HL-60/S4 treated with phorbol 12-myristate 13-acetate at 8.2 ng/mL for 4 days and 3 days (cell line): Measurements from ENCODE around the gene SGSM2.

ENCODE experiments used
- in situ Hi-C: fragments of 300-500 bp; cut with MboI; formaldehyde crosslinking; loops from 2 replicates; pipeline ENCODE4 v1.15.0; 2022; ENCODE audit warnings: low sequenced_read_pairs

SGSM2 gene

DNA sequence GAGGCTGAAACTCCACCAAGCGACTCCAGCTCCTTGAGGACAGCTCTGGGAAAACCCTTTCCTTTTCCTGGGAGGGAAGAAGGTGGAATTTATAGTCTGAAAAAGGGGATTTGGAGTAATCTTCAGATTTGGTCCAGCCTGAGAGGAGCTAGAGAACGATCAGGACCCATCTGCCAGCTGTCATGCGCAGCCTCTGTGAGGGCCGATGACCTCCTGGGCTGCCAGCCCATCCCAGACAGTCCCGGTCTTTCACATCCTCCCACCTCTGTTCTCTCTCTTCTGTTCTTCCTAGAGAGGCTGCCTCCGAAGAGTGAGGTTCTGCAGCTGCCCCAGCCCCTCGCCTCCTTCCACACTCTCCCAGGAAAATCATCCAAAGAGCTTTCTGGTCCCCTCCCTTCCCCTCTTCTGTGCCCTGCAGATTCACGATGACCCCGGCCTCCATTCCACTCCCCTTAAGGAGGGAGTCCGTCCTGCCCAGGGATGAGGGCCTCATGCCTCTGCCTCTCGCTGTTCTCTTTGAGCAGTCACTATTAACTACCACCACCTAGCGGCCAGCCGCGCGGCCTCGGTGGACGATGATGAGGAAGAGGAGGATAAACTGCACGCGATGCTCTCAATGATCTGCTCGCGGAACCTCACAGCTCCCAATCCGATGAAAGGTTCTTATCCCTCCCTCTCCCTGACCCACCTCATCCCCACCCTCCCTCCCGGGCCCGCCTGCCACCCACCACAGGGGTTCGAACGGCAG is 29.6 kb downstream of the SGSM2 start:
- in situ Hi-C loops: no loop called here

DNA sequence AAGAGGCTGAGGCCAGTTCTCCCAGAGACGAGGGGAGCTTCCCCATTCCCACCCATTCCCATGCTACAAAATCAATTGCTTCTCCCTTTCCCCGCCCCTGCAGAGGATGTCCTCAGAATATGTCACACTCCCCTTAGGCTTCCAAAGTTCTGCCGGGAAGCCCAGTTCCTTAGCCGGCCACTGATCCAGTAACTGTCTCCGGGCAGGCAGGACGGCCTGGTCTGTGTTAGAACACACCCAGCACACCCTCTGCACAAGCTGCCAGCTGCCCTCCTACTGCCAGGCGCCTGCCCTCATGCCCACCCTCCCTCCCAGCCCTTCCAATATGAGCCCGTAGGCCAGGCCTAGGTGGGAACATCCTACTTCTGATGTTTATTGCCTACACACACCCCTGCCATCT is 31.1 kb downstream of the SGSM2 start:
- in situ Hi-C loops: no loop called here

DNA sequence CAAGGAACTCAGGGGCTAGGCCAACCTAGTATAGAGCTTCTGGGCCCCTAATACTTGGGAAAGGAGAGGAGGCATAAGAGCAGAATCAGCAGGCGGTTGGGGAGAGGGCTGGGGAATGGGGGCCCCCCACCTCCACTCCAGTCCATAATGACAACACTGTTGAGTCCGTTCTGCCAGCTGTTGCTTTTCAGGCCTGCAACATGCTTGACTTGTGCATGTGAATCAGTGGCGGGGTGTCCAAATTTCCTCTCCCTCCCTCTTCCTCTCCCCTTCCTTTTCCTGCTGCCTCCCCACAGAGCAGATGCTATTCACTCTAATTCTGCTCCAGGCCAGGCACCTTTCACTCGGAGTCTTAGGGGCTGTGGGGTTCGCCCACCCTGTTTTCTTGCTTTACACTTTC is 31.7 kb downstream of the SGSM2 start:
- in situ Hi-C loops: no loop called here

DNA sequence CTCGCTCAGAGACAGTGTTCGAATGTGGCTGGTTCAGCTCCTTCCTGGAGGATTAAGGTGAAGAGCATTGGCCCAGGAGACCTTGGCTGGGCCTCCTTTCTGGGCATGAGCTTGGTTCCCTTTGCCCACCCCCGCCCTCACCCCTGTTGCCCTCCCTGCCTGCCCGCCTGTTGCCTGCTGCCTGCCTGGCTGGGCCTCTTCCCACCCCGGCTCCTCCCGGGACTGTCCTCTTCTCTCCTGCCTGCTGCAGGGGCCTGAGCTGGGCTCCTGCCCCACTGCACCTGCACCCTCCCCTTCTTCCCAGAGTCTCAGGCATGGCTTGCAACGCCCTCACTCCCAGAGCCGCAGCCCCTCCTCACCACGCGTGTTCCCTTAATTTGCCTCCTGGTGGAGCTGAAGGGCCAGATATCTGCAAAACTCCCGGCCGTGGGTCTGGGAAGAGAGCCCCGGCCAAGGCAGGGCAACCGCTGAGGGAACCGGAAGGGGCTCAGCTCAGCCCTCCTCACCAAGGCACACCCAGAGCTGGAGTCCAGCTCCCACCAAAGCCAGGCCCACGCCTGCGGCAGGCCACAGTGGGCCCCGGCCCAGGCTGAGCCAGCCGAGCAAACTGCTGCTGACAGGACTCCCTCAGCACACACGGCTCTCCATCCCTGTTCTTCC is 32.4 kb downstream of the SGSM2 start:
- in situ Hi-C loops: loop anchor here (10.0 kb wide), 1 partner anchor 55 kb away; no protein-coding TSS in a partner anchor

DNA sequence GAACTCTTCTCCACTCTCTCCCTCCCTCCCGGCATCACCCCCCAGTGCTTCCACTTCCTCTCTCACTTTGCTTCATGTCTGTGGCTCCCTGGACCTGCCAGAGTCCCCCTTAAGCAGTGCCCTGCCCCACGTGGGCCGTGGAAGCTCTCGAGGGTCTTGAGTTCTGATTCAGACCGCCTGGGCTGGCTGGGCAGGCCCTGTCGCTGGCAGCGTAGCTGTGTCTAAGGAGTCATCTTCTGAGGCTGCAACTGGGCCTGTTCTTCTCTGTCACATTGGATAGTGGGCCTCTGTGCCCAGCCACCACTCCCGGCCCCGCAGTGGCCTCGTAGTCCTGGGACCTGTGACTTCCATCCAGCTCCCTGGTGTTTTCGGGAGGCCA is 32.9 kb downstream of the SGSM2 start:
- in situ Hi-C loops: loop anchor here (10.0 kb wide), 1 partner anchor 55 kb away; no protein-coding TSS in a partner anchor

DNA sequence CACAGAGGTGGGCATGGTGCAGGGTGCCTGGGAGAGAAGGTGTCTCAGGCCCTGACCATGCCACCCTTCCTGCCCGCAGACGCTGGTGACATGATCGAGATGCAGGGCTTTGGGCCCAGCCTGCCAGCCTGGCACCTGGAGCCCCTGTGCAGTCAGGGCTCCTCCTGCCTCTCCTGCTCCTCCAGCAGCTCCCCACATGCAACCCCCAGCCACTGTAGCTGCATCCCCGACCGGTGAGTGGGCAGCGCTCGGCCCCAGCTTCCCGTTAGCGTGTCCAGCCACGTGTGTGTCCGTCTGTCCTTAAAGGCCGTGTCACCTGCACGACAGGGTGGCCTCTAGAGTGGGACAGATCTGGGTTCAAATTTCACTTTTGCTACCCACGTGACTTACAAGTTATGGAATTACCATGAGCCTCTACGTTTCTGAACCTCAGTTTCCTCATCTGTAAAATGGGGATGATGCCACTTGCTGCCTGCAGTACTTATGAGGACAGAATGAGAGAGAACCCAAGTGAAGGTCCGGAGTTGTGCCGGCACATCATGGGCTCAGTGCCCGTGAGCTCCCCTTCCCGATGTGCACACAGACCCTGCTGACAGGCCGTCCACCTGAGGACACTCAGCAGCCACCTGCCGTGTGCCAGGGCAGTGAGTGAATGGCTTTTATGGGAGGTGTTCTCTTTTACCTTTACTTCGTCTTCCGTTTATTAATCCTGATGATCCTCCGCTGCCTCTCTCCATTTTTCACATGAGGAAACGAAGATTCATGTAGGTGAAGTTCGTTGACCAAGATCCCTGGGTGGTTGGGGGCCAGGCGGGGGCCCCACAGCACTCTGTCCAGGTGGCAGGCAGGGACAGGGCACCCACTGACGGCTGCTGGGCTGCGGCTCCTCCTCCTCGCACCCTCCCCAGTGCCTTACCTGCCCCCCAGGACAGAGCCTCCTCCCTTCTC is 34.2 kb downstream of the SGSM2 start:
- in situ Hi-C loops: loop anchor here (10.0 kb wide), 1 partner anchor 53 kb away; no protein-coding TSS in a partner anchor

DNA sequence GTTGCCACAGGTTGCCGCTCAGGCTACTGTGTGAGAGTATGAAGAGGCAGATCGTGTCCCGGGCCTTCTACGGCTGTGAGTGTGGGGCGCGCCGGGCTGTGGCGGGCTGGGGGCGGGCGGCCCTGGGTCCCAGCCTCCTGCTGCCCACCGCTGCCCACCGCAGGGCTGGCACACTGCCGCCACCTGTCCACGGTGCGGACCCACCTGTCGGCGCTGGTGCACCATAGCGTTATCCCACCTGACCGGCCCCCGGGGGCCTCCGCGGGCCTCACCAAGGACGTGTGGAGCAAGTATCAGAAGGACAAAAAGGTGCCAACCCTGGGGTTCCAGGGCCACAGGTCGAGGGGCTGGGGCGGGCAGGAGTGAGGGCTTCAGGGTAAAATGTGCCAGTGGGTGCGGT is 34.9 kb downstream of the SGSM2 start:
- in situ Hi-C loops: loop anchor here (10.0 kb wide), 1 partner anchor 53 kb away; no protein-coding TSS in a partner anchor

DNA sequence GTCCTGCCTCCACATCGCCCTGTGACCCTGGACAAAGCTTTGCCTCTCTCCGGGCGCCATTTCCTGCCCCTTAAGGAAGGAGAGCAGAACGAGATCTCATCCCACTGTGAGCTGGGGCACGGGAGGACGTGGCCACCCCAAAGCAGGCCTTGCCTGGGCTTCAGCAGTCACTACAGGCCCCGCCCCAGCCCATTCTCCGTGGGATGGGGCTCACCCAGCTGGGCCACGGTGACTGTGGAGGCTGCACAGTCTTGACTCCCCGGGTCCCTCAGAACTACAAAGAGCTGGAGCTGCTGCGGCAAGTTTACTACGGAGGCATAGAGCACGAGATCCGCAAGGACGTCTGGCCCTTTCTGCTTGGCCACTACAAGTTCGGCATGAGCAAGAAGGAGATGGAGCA is 35.4 kb downstream of the SGSM2 start:
- in situ Hi-C loops: loop anchor here (10.0 kb wide), 1 partner anchor 52 kb away; no protein-coding TSS in a partner anchor

DNA sequence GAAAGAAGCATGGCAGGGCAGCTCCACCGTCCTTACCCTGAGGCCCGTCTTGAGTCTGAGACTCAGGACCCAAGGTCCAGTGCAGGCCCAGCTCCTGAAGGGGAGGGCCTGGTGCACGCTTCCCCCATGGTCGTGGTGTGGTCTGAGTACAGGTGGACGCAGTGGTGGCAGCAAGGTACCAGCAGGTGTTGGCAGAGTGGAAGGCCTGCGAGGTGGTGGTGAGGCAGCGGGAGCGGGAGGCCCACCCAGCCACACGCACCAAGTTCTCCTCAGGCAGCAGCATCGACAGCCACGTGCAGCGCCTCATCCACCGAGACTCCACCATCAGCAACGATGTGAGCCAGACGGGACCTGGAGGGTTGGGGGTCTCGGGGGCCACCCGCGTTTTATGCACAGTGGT is 35.9 kb downstream of the SGSM2 start:
- in situ Hi-C loops: loop anchor here (10.0 kb wide), 1 partner anchor 52 kb away; no protein-coding TSS in a partner anchor

DNA sequence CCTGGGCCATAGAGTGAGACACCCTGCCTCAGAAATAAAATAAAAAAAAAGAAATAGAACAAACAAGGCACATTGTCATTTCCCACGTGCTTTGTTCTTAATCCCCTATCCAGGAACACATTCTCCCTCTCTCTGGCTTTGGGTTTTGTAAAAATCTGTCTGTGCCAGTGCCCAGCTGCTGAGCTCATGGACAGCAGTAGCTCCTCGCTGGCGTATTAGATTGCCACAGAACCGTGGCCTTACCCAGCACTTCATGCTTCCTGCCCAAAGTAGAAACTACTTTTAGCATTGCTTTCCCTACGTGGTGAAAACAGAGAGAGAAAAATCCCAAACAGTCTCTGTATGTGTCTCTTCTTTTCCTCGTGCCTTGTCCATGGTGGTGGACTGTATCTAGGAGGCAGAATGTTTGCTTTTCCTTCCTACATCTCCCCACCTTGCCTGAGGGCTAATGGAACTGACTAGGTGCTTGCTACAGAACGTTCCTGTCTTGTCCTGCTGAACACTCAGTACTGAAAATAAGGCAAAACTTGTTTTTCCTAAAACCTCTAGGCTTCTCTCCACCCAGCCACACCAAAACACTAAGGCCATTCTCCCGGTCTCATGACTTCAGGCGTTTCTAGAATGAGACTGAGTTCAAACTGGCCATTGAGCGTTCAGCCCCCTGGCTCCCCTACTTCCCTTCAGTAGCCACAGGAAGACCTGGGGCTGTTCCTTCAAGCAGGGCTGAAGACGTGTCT is 37.4 kb downstream of the SGSM2 start:
- in situ Hi-C loops: loop anchor here (10.0 kb wide), 1 partner anchor 50 kb away; no protein-coding TSS in a partner anchor

DNA sequence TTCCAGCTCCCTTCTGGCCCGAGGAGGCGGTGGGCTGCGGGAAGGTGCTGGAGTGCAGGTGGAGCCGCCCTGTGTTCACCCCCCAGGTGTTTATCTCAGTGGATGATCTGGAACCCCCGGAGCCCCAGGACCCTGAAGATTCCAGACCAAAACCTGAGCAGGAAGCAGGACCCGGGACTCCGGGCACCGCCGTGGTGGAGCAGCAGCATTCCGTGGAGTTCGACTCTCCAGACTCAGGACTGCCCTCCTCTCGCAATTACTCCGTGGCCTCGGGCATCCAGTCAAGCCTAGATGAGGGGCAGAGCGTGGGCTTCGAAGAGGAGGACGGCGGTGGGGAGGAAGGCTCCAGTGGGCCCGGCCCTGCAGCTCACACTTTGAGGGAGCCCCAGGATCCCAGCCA is 38.1 kb downstream of the SGSM2 start:
- in situ Hi-C loops: loop anchor here (10.0 kb wide), 1 partner anchor 49 kb away; no protein-coding TSS in a partner anchor

DNA sequence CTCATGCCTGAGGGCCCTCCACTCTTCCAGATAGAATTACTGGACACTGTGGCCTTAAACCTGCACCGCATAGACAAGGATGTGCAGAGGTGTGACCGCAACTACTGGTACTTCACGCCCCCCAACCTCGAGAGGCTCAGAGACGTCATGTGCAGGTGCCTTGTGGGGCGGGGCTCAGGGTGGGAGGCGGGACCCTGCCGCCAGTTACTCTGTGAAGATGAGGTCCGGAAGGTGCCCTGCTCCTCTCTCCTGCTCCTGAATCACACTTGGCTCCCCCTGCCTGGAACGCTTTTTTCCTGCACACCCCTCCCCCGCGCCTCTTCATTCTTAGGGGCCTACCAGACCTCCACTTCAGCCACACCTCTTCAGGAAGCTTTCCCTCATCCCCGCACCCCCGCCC is 38.8 kb downstream of the SGSM2 start:
- in situ Hi-C loops: loop anchor here (10.0 kb wide), 1 partner anchor 49 kb away; no protein-coding TSS in a partner anchor

DNA sequence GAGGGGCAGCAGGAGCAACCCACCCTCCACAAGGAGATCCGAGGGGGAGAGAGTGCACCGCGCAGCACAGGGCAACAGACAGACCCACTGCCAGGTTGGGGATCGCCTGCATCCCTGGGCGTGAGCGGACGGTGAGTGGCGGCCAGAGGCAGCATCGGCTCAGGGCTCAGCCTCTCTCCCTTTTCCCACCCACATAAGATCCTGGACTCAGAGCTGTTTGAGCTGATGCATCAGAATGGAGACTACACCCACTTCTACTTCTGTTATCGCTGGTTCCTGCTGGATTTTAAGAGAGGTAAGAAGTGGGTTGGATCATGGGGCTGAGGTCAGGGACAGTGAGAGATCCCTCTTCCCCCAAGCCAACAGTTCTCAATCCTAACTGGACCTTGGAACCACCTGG is 40.4 kb downstream of the SGSM2 start:
- in situ Hi-C loops: loop anchor here (10.0 kb wide), 1 partner anchor 47 kb away; no protein-coding TSS in a partner anchor

DNA sequence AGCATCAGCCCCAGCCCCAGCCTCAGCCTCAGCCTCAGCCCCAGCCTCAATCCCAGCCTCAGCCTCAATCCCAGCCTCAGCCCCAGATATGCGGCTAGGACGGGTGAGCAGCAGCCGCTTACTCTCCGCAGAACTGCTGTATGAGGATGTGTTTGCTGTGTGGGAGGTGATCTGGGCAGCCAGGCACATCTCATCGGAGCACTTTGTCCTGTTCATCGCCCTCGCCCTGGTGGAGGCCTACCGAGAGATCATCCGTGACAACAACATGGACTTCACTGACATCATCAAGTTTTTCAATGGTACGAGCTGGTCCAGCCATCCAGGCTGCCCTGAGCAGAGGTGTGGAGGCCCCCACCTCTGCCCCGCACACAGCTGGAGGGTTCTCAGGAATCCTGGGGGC is 41.6 kb downstream of the SGSM2 start:
- in situ Hi-C loops: loop anchor here (10.0 kb wide), 1 partner anchor 46 kb away; no protein-coding TSS in a partner anchor

DNA sequence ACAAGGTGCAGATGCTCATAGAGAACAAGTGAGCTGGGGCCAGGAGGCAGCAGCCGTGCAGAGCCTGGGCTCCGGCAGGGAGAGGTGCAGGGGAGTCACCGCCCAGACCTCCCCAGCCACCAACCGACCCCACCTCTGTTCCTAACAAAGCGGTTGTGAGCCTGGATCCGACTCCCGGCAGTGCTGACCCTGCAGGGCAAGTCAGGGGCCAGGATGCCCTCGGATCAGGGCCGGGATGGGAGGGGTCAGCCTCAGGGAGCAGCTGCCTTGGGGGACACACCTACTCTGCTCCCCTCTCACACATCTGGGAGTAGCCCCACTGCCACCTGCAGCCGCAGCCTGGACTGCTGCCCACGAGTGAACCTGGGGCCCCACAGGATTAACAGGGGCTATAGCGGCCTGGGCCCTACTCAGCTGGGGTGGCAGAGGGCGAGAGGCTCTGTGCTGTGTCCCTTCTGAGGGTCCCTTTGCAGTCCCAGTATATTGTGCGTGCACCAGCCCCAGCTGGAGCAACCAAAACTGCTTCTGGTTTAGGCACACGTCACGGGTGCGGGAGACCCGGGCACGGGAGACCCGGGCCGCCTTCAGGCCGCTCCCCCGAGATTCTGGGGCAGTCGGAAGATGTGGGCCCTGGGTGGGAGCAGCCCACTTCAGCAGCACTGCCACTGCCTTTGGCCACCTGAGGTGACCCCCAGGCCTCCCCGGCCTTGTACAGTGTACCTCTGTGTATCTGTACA is 42.4 kb downstream of the SGSM2 start:
- in situ Hi-C loops: loop anchor here (10.0 kb wide), 1 partner anchor 45 kb away; no protein-coding TSS in a partner anchor

DNA sequence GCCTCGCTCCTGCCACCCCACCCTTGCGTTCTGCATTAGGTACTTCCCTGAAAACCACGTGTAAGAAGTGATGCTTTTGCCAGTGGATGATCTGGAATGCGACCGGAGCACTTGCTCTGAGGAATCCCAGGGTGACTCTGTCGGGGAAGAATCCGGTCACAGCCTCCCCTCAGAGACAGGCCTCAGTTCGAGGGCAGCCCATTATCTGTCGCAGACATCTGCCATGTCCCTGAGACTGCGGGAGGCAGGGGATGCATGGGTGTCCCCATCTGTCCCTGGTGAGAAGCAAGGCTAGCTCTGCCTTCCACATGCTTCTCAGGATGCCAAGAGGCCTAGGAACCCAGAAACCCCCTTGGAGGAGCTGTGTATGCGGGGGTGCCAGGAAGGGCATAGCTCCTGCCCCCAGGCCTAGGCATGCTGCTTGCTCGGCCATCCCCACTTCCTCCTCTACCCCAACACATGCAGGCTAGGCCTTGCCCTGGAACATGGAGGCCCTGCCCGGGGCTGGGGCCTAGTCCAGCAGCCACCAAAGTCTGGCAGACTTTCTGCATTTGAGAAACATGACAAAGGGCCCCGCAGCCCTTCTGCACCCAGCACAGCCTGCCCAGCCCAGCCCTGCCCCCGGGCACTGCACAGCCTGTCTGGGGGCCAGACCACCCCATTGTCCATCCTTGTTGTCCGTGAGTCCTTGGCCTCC is 43.1 kb downstream of the SGSM2 start:
- in situ Hi-C loops: no loop called here

DNA sequence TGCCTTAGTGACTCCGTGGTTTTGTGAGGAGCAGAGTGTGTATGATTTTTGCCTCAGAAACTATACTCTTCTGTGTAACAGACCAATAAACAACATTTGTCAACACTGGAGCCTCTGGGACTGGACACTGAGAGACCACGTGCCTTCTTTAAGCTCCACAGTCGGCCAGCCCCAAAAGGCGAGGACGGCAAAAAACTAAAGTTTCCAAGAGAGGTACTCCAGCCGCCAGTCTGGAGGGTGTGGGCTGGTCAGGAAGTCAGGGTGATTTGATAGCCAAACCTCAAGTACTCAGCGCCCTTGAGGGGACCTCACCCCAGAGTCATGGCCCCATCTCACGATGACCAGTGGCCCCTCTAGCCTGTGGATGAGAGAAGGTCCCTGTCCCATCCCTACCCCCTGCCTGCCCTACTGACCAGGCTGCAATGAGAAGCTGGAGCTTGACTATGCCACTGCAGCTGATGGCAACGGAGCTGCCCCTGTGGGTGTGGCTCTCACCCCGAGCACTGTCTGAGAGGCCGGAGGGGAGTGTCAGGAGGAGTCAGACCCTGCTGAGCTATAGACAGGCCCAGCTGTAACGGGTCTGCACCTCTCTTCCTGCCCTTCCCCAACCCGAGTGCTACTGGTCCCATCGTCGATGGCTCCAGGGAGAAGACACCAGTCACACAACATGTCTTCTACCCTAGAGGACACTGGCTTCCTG is 43.8 kb downstream of the SGSM2 start:
- in situ Hi-C loops: no loop called here

DNA sequence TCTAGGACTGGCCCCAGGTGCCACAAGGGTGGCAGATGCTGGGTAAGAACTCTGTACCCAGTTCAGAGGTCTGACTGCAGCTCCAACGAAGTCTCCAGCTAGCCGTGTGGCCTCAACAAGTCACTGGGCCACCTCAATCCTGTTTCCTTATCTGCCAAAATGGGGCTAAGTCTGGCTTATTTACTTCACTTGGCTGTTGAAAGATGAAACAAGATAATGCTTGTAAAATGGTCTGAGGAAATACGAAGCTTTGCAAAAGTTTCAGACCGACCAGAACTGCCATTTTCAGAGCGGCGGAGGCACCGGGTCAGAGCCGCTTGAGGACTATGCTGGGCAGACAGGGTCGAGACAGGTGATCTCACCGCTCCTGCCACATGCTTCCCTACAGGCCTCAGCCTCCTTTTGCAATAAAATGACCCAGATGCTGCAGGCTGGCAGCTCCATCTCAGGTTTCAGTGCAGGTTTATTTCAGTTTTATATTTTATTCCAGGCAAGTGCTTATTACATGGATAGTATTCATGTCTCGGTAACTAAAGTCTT is 46.4 kb downstream of the SGSM2 start:
- in situ Hi-C loops: no loop called here
